Measurements from ENCODE around the gene CACNA1S. TPM values are rescaled to one million over a fixed set of nuclear protein-coding genes. Genes with fewer than 3 reads are reported as not detected.

Gene CACNA1S
- total and polyA plus RNA-seq, 2 of the 4 experiments (the other 2 are of a cell fraction) = not detected

GRCh38 chr1:201090541-201090940, 21.7 kb downstream of the CACNA1S start:
- no peak overlapping the region for H3K9ac ChIP-seq (ENCODE audit: low read depth, low read length)
- no peak overlapping the region for H4K8ac ChIP-seq (ENCODE audit: low read depth in 2 of 2, low read length in 2 of 2)
- ATAC-seq (ENCODE audit: low read depth) = no peak
- H3K4ac ChIP-seq (ENCODE audit: low read depth, low read length) = no peak overlapping the region
- H3K9me3 ChIP-seq (ENCODE audit: control insufficient read depth, insufficient read depth, low read length) = no peaks in the 10 kb centered on the region
- no peak overlapping the region for H2AK5ac ChIP-seq (ENCODE audit: low read depth, low read length)
- no peak overlapping the region for H2AFZ ChIP-seq (replicated peaks; ENCODE audit: low read length, poor library complexity)
- WGBS, 2 experiments (ENCODE audit: extremely low coverage in 2 of 2, insufficient read length in 1 of 2) = no CpG with 5 or more reads among the region's 4 CpGs
- H3K4me1 ChIP-seq (ENCODE audit: control insufficient read depth, insufficient read depth, low read length) = no peaks in the 10 kb centered on the region
- H3K27me3 ChIP-seq (ENCODE audit: control insufficient read depth, insufficient read depth, low read length) = peaks cover 69% of the 10 kb centered on the region
- H3K18ac ChIP-seq (ENCODE audit: low read depth, low read length) = no peak overlapping the region
- no peak overlapping the region for H2BK120ac ChIP-seq (ENCODE audit: low read depth, low read length)
- no peak overlapping the region for H3K14ac ChIP-seq (replicated peaks; ENCODE audit: low read depth, low read length)
- H3K36me3 ChIP-seq (ENCODE audit: control insufficient read depth, insufficient read depth, low read length) = no peaks in the 10 kb centered on the region
- H3K9me1 ChIP-seq (ENCODE audit: insufficient read depth, low read length) = no peaks in the 10 kb centered on the region
- TF ChIP-seq SMC3 (IDR thresholded peaks at IDR 0.05; ENCODE audit: low read depth, low read length) (no peak), MAZ (IDR thresholded peaks at IDR 0.05; ENCODE audit: borderline replicate concordance, low read depth, low read length) (no peak), CTCF (conservative IDR thresholded peaks at IDR 0.05; ENCODE audit: low read depth, low read length) (no peak), RAD21 (IDR thresholded peaks at IDR 0.05; ENCODE audit: low read length) (no peak), CEBPB (IDR thresholded peaks at IDR 0.05; ENCODE audit: low read depth, low read length) (no peak), MAFK (IDR thresholded peaks at IDR 0.05; ENCODE audit: low read depth, low read length) (no peak), BHLHE40 (IDR thresholded peaks at IDR 0.05; ENCODE audit: low read depth, low read length) (no peak), ELK1 (IDR thresholded peaks at IDR 0.05; ENCODE audit: borderline replicate concordance, low read depth, low read length) (no peak), MXI1 (IDR thresholded peaks at IDR 0.05; ENCODE audit: borderline replicate concordance, low read depth, low read length) (no peak), CHD1 (IDR thresholded peaks at IDR 0.05; ENCODE audit: low read depth, low read length) (no peak), RCOR1 (IDR thresholded peaks at IDR 0.05; ENCODE audit: insufficient replicate concordance, low read length) (no peak), FOS (IDR thresholded peaks at IDR 0.05; ENCODE audit: low read depth, low read length) (no peak)
- H3K27ac ChIP-seq (ENCODE audit: insufficient read depth, low read length) = no peak overlapping the region
- dilution Hi-C loops (cut with HindIII; ENCODE audit: low sequenced_read_pairs, unreplicated experiment) (no loop called here), intact Hi-C loops (cut with micrococcal nuclease) (no loop called here), in situ Hi-C loops (cut with MboI; ENCODE audit: low sequenced_read_pairs) (no loop called here)
- no peak for DNase-seq
- no peak overlapping the region for H4K5ac ChIP-seq (ENCODE audit: low read depth, low read length)
- no peak overlapping the region for H4K91ac ChIP-seq (ENCODE audit: insufficient read depth, low read depth, low read length)
- H3K56ac ChIP-seq (ENCODE audit: extremely low read depth, insufficient read depth, low read length) = no peak overlapping the region
- POLR2A ChIA-PET (ENCODE audit: unreplicated experiment) = interaction anchor here (0.5 kb wide), 1 partner anchor 483 kb away, joined by 3 read pairs; no protein-coding TSS in a partner anchor
- no peaks in the 10 kb centered on the region for H4K20me1 ChIP-seq (ENCODE audit: insufficient read depth, low read length)
- CTCF ChIA-PET = no interaction called here
- no peak overlapping the region for H2BK15ac ChIP-seq (ENCODE audit: low read depth, low read length)
- no peak overlapping the region for H3K4me2 ChIP-seq (ENCODE audit: low read depth, low read length)
- H2AK9ac ChIP-seq (replicated peaks; ENCODE audit: low read depth, low read length, poor library complexity) = no peak overlapping the region
- BruUV-seq (replicated peaks) = no TSS peak
- no peak overlapping the region for H3K4me3 ChIP-seq (ENCODE audit: insufficient read depth, low read depth, low read length)
- no peak overlapping the region for H2BK20ac ChIP-seq (ENCODE audit: low read depth, low read length)
- H2BK5ac ChIP-seq (ENCODE audit: low read depth, low read length, poor library complexity, severe bottlenecking) = no peak overlapping the region
- H3K23ac ChIP-seq (ENCODE audit: low read depth, low read length) = no peak overlapping the region
- H3K79me1 ChIP-seq (ENCODE audit: low read depth in 1 of 2, low read length in 2 of 2) = no peaks in the 10 kb centered on the region

Data from IMR-90 (cell line).